H7 (cell line): ENCODE data around the gene EPC2. TPM values are rescaled to one million over a fixed set of nuclear protein-coding genes. Genes with fewer than 3 reads are reported as not detected.
"Not testable (repeated sequence)": the region's sequence is repeated elsewhere in the genome, so short reads cannot be mapped to it uniquely, and the experiment has no call there.

ENCODE experiments used
- DNase-seq: peaks from one replicate; pipeline ENCODE4 v3.0.0; 2012
- H3K27me3 ChIP-seq: 2 replicates; pipeline ENCODE4 v1.6.0; 2011; ENCODE audit warnings: mild to moderate bottlenecking, low read length; ENCODE audit not compliant: control insufficient read depth, insufficient read depth
- H3K36me3 ChIP-seq: replicated peaks from 2 replicates; pipeline ENCODE4 v1.5.1; 2011; ENCODE audit warnings: low read length; ENCODE audit not compliant: control insufficient read depth, insufficient read depth
- H3K4me3 ChIP-seq: 2 replicates; pipeline ENCODE4 v1.5.1; 2011; ENCODE audit warnings: low read depth, mild to moderate bottlenecking, control low read depth, low read length, moderate library complexity; ENCODE audit not compliant: insufficient read depth
- total RNA-seq: library from RNA; depleted of rRNA; stranded (reverse); fragments of >200 nt; shearing (Covaris generic); gene quantifications from 2 replicates; pipeline ENCODE4 v1.2.3, GENCODE V29; 2014

Gene EPC2
- total RNA-seq, 1 experiment from 2014 or later = 9.5 TPM

- Histone ChIP-seq H3K36me3 (no peaks in the 10 kb centered on the region), H3K4me3 (no peak overlapping the region), H3K27me3 (no peaks in the 10 kb centered on the region)
- DNase-seq = no peak
These were observed 107.4 kb downstream of the EPC2 start for GRCh38 chr2:148751907-148752306.

- H3K4me3 ChIP-seq = no peak overlapping the region
- no peaks in the 10 kb centered on the region for H3K36me3 ChIP-seq
- H3K27me3 ChIP-seq = no peaks in the 10 kb centered on the region
- no peak for DNase-seq
These were observed 108.4 kb downstream of the EPC2 start for GRCh38 chr2:148752977-148753376.

- Histone ChIP-seq H3K36me3 (no peaks in the 10 kb centered on the region), H3K27me3 (no peaks in the 10 kb centered on the region), H3K4me3 (no peak overlapping the region)
- DNase-seq = no peak
These were observed 110.3 kb downstream of the EPC2 start for GRCh38 chr2:148754864-148755263.

GRCh38 chr2:148756292-148756975, 111.9 kb downstream of the EPC2 start:
- Histone ChIP-seq H3K36me3 (no peaks in the 10 kb centered on the region), H3K4me3 (no peak overlapping the region), H3K27me3 (no peaks in the 10 kb centered on the region)
- no peak for DNase-seq

- DNase-seq = no peak
- Histone ChIP-seq H3K27me3 (no peaks in the 10 kb centered on the region), H3K36me3 (no peaks in the 10 kb centered on the region; the same call in 1 of the 2 replicates), H3K4me3 (no peak overlapping the region)
These were observed 120.3 kb downstream of the EPC2 start for GRCh38 chr2:148764815-148765214.

DNA sequence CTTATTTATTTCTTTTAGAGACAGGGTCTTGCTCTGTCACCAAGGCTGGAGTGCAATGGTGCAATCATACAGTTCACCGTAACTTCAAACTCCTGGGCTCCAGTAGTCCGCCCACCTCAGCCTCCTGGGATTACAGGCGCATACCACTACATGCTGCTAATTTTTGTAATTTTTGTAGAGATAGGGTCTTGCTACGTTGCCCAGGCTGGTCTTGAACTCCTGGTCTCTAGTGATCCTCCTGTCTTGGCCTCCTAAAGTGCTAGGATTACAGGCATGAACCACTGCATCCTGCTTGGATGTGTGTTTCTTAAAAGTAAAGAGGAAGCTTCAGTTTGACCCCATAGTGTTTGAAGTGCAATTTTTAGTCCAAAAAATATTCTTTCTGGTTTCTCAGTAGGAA, 125.5 kb downstream of the EPC2 start:
- no peak for DNase-seq
- Histone ChIP-seq H3K4me3 (no peak overlapping the region), H3K27me3 (no peaks in the 10 kb centered on the region), H3K36me3 (no peaks in the 10 kb centered on the region; the same call in 1 of the 2 replicates)

DNA sequence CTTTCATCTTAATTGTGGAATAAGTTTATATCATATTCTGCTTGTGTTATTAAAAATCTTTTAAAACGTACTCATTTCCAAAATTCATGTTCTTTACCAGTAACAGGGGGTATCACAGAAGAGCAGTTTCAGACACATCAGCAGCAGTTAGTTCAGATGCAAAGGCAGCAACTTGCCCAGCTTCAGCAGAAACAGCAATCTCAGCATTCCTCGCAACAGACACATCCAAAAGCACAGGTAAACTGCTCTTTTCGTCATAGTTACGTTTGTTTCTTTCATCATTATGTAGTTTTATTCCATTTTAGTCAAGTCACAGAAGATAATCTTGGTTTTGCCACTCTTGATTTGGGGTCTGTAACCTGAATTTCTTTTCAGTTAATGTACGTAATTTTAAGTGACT, 137.0 kb downstream of the EPC2 start:
- DNase-seq = no peak
- no peaks in the 10 kb centered on the region for H3K27me3 ChIP-seq
- peaks cover 7% of the 10 kb centered on the region for H3K36me3 ChIP-seq
- H3K4me3 ChIP-seq = no peak overlapping the region

DNA sequence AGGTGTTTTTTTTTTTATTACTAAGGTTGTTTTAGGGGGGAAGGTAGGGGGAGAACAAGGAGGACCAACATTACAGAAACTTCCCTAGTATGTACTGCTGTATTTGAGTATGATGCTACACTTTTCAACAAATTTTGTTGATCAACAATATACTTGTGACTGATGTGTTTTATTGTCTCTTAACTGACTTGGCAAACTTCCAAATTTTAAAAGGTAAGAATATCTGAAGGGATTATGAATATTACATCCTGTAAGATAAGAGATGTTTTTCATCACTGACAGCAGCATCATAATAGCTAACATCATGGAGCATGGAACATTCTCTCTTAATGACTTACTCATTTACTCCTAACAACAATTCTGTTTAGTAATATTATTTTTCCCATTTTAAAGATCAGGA, 144.5 kb downstream of the EPC2 start:
- DNase-seq = no peak
- H3K4me3 ChIP-seq = no peak overlapping the region
- peaks cover 6% of the 10 kb centered on the region for H3K36me3 ChIP-seq
- no peaks in the 10 kb centered on the region for H3K27me3 ChIP-seq

GRCh38 chr2:148790172-148790571, 145.6 kb downstream of the EPC2 start:
- not testable (repeated sequence) for H3K36me3 ChIP-seq, H3K4me3 ChIP-seq

GRCh38 chr2:148794558-148794957, 150.0 kb downstream of the EPC2 start:
- DNase-seq = no peak
- no peak overlapping the region for H3K4me3 ChIP-seq
- no peaks in the 10 kb centered on the region for H3K36me3 ChIP-seq
- no peaks in the 10 kb centered on the region for H3K27me3 ChIP-seq

More at GRCh38 chr2:148790172-148790571, 145.6 kb downstream of the EPC2 start:
- DNase-seq, H3K27me3 ChIP-seq: not testable (repeated sequence)

GRCh38 chr2:148796735-148797512, 152.4 kb downstream of the EPC2 start:
- H3K4me3 ChIP-seq = no peak overlapping the region
- H3K27me3 ChIP-seq = no peaks in the 10 kb centered on the region
- no peaks in the 10 kb centered on the region for H3K36me3 ChIP-seq
- no peak for DNase-seq

- Histone ChIP-seq H3K36me3 (no peaks in the 10 kb centered on the region), H3K27me3 (no peaks in the 10 kb centered on the region), H3K4me3 (no peak overlapping the region)
- no peak for DNase-seq
These were observed 158.1 kb downstream of the EPC2 start for GRCh38 chr2:148802448-148803220.

- Histone ChIP-seq H3K36me3 (no peaks in the 10 kb centered on the region), H3K4me3 (no peak overlapping the region), H3K27me3 (no peaks in the 10 kb centered on the region; the same call in 1 of the 2 replicates)
- no peak for DNase-seq
These were observed 165.5 kb downstream of the EPC2 start for GRCh38 chr2:148810081-148810480.

GRCh38 chr2:148812306-148812705, 167.8 kb downstream of the EPC2 start:
- DNase-seq = no peak
- no peak overlapping the region for H3K4me3 ChIP-seq
- no peaks in the 10 kb centered on the region; the same call in 1 of the 2 replicates for H3K27me3 ChIP-seq
- H3K36me3 ChIP-seq = no peaks in the 10 kb centered on the region
